ENCODE results near the gene BCAS3.

The BCAS3 gene

GRCh38 chr17:61384692-61385576, 707.3 kb downstream of the BCAS3 start:
- CTCF ChIA-PET, result interaction anchor here (1.1 kb wide), 1 partner anchor 25 kb away, joined by 3 read pairs; no protein-coding TSS in a partner anchor
- POLR2A ChIA-PET, result no interaction called here
- DNase-seq (ENCODE audit: extremely low spot score), result no peak
- no peak for TF ChIP-seq CTCF (IDR thresholded peaks at IDR 0.05; ENCODE audit: control extremely low read depth, extremely low read depth, low read depth, missing control alignments)

- no peak for DNase-seq (ENCODE audit: extremely low spot score)
- no peak for TF ChIP-seq CTCF (IDR thresholded peaks at IDR 0.05; ENCODE audit: control extremely low read depth, extremely low read depth, low read depth, missing control alignments)
- CTCF ChIA-PET, result interaction anchor here (1.1 kb wide), 2 partner anchors 24 to 26 kb away, joined by 3 read pairs; no protein-coding TSS in a partner anchor
- POLR2A ChIA-PET, result no interaction called here
Observed at GRCh38 chr17:61385577-61386236, 708.1 kb downstream of the BCAS3 start.

- POLR2A ChIA-PET, result no interaction called here
- DNase-seq (ENCODE audit: extremely low spot score), result no peak
- TF ChIP-seq CTCF (IDR thresholded peaks at IDR 0.05; ENCODE audit: control extremely low read depth, extremely low read depth, low read depth, missing control alignments), result no peak
- CTCF ChIA-PET, result interaction anchor here (1.1 kb wide), 1 partner anchor 26 kb away, joined by 3 read pairs; no protein-coding TSS in a partner anchor
Observed at GRCh38 chr17:61386251-61386650, 708.6 kb downstream of the BCAS3 start.

GRCh38 chr17:61387011-61387410, 709.4 kb downstream of the BCAS3 start:
- POLR2A ChIA-PET, result interaction anchor here (0.6 kb wide), 1 partner anchor 759 kb away, joined by 3 read pairs; no protein-coding TSS in a partner anchor
- DNase-seq (ENCODE audit: extremely low spot score), result no peak
- no peak for TF ChIP-seq CTCF (IDR thresholded peaks at IDR 0.05; ENCODE audit: control extremely low read depth, extremely low read depth, low read depth, missing control alignments)
- CTCF ChIA-PET, result no interaction called here

DNA sequence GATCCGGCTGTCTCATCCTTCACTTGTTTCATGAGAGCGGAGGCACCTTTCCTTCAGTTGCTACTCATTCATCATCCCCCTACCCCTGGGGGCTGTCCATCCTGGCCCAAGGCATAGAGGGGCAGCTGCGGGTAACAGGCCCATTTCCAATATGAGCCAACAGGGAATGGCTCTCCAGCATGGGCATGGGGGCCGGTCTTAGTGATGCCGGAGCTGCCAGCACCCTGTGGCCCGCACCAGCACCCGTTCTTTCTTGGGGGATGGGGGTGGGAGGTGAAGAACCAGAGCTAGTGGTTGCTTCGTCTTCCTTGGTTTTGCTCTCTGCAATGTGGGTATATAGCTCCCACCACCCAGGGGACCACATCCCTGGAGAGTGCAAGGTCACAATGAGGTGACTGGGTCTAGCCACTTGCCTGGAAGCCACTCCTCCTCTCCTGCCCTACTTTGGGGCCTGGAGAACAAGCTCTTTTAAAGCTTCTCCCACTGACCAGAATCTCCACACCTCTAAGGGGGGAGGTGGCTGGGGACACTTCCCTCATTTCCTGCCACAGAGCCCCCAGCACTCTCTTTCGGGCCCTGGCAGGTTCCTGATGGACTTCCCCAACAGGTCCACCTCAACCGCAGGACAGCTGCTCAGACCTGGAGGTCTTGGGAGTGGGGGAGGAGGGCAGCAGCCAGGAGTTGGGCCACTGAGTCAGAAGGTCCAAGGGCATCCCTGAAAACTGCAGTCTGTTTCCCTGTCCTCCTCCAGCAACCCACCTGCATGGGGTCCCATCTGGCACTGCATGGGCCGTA, 710.1 kb downstream of the BCAS3 start:
- no peak for DNase-seq (ENCODE audit: extremely low spot score)
- ChIA-PET POLR2A (interaction anchor here (0.6 kb wide), 1 partner anchor 760 kb away, joined by 3 read pairs; no protein-coding TSS in a partner anchor), CTCF (interaction anchor here (0.9 kb wide), 1 partner anchor 416 kb away, joined by 4 read pairs; no protein-coding TSS in a partner anchor)
- TF ChIP-seq CTCF (IDR thresholded peaks at IDR 0.05; ENCODE audit: control extremely low read depth, extremely low read depth, low read depth, missing control alignments), result no peak
